Limb (tissue), 2 donors: ENCODE data around the gene OR8B12.

ENCODE experiments used
- DNase-seq, 2 donors: peaks; one replicate each; pipeline ENCODE4 v3.0.0-alpha.2; 2016; ENCODE audit errors: extremely low spot score in 2 of 2

The OR8B12 gene, protein sequence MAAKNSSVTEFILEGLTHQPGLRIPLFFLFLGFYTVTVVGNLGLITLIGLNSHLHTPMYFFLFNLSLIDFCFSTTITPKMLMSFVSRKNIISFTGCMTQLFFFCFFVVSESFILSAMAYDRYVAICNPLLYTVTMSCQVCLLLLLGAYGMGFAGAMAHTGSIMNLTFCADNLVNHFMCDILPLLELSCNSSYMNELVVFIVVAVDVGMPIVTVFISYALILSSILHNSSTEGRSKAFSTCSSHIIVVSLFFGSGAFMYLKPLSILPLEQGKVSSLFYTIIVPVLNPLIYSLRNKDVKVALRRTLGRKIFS

DNA sequence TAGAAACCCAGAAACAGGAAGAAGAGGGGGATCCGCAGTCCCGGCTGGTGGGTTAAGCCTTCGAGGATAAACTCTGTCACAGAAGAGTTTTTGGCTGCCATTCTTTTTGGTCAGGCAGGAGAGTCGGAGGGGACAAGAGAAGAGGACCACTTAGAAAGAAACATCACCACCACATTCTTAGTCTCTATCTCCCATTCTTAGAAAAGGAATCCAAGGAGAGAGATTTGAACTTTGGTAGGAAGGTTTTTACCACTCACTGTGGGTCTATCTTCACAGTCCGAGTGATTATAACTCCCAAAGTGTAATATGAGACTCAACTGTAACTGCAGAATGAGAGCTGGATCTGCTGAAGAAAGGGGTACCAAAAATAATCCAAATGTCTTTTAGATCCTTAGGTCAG lies at the start of gene OR8B12:
Gene OR8B12 (minus strand): TSS at position 101 of the 400 bp plus-strand sequence. CDS start 0 bp downstream, at position 101.
- DNase-seq: no peak

GRCh38 chr11:124592627-124593026 lies 49.2 kb upstream of the OR8B12 start:
- DNase-seq: no peak

DNA sequence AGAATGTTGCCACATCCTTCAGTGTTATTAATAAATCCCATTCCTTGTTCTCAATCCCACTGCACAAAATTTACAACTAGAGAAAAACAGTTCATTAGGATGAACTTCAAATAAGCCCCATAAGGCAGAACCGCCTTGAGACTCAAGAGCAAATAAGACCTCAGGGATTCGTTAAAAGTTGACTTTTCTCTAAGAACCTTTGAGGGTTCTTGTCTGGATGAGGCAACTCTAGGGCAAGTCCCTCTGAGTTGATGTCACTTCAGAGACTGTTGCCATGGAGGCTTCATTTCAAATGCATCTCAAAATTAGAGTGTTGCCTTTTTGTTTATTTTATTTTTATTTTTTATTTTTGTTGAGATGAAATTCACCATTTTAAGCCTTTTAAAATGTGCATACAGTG lies 48.0 kb upstream of the OR8B12 start:
- no peak for DNase-seq

- peak; percentile 73 for DNase-seq
Measured at GRCh38 chr11:124586238-124586860, 42.9 kb upstream of the OR8B12 start.

GRCh38 chr11:124584681-124585372 lies 41.4 kb upstream of the OR8B12 start:
- DNase-seq: no peak

DNA sequence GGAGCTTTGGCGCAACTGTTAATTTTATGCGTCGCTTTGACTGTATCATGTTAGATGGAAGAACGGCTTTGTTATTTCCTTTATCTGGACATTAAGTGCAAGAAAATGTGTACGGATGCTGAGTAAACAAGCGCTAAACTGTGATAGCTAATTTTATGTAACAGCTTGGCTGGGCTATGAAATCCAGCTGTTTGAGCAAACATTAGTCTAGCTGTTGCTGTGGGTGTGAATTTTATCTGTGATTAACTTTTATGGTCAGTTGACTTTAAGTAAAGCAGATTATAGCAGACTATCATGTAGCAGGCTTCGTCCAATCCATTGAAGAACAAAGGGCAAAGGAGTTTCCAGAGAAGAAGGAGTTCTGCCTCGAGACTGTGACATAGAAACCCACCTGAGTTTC lies 40.3 kb upstream of the OR8B12 start:
- DNase-seq: no peak

- DNase-seq: no peak
Measured at GRCh38 chr11:124582565-124582964, 39.1 kb upstream of the OR8B12 start.

GRCh38 chr11:124581817-124582216 lies 38.4 kb upstream of the OR8B12 start:
- DNase-seq: no peak

DNA sequence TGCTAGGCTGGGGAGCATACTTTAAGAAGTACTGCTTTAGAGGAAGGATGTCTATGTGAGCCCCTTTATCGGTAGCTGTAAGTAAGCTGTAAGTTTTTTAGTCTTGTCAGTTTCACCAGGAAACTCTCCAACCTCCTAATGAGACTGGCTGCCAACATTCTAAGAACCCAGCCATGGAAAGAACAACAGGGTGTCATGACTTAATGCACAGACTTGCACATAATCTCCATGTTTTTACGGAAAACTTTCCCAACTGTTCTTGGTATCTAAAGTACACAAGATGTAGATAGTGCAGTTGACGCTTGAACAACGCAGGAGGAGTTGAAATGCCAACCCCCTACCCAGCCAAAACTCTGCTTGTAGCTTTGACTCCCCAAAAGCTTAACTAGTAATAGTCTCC lies 35.3 kb upstream of the OR8B12 start:
- no peak for DNase-seq

DNA sequence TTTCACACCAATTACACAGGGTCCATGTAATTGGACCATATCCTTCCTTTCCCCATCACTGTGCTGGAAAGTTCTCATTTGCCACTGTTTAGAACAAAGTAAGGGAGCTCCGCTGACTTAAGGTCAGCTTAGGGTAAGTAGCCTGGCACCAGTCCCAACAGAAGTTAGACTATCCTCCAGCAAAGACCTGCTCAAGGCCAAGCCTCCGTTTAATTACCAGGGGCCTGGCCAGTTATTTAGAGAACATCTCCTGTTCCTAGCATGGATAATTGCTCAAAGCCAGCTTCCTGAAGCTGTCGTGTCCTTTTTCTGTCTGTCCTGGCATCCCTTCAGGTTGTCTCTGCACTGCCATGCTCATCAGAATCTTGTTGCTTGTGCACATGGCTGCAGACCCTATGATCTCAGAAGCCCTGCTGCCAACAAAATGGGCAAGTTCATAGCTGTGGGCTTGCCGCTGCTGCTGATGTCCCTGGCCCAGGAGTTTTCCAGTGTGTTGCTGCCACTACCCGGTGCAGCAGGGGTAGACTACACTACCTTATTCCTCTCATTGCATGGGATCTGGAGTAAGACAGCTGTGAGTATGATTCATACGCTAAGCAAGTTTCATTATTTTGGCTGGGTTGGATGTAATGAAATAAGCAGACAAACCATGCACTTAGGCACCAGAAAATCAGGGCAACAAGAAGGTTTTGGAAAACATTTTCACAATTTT lies 34.4 kb upstream of the OR8B12 start:
- DNase-seq: peak in 1 of 2 donors; percentile 7

DNA sequence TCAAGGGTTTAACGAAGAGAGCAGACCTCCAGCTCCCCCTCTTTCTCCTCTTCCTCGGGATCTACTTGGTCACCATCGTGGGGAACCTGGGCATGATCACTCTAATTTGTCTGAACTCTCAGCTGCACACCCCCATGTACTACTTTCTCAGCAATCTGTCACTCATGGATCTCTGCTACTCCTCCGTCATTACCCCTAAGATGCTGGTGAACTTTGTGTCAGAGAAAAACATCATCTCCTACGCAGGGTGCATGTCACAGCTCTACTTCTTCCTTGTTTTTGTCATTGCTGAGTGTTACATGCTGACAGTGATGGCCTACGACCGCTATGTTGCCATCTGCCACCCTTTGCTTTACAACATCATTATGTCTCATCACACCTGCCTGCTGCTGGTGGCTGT lies 26.7 kb upstream of the OR8B12 start:
- DNase-seq: no peak

DNA sequence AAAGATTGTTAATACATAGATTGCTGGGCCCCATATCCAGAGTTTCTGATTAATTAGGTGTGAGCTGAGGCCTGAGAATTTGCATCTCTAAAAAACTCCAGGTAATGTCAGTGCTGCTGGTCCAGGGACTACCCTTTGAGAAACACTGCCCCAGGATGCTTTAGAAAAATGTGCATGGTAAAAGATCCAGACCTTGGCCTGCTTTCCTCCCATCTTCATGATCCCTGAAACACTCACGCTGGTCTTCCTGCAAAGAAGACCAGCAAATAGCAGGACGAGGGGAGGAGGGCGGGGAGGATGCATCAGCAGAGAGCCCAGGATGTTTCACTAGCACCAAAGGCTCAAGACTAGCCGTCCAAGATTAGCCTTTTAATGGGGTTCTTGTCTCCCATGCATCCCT lies 26.2 kb upstream of the OR8B12 start, which contains the start of gene OR8A1:
Gene OR8A1 (plus strand): TSS at position 301 of the 400 bp plus-strand sequence. CDS start 123 bp downstream, outside the sequence.
- DNase-seq: no peak

DNA sequence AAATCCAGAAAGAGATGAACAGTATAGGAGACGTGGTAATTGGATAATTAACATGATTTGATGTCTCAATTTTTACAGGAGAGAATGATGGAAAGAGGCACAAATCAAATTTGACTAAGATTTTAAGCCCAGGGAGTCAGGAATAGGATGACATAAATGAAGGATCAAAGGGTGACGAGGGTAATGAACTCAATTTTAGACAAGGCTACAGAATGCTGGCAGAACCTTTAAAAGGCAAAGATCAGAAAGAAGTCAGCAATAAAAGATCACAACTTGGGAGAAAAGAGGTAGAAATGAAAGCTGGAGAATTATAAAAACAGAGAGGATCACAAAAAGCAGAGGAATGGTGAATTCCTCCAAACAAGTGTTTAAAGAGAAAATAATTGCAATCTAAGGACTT lies 13.4 kb upstream of the OR8B12 start:
- no peak for DNase-seq

DNA sequence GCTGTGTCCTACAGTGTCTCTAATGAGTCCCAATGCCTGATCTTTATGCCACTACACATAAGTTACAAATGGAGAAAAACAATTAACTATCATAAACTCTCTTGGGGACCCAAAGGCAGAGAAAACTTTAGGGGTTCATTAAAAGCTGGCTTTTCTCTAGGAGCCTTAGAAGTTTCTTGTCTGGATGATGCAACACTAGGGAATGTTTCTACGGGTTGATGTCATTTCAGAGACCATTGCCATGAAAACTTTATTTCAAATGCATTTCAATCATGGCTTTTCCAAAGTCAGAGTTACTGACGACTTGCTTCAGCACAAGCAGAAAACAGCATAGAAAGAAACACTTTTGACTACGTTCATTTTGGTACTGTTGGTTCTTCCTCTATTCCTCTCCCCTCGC lies 8.5 kb upstream of the OR8B12 start:
- no peak for DNase-seq

- DNase-seq: no peak
Measured at GRCh38 chr11:124551189-124551588, 7.7 kb upstream of the OR8B12 start.

- DNase-seq: no peak
Measured at GRCh38 chr11:124543145-124543544, 309 bp downstream of the OR8B12 start.

DNA sequence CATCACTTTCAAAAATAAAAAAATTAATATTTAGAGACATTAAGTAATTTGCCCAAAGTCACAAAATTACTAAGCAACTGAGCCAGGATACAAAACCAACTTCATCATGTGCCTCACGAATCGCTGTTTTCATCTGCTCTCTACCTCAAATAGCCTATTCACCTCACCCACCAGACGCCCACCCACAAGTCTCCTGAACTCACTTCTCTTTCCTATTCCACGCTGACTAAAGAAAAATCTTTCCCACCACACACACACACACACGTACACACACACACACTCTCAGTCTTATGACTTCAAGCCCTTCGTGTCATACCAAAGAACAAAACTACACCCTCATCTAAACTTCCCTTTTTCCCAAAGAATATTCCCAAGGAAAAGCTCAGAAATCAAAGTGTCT lies 2.2 kb downstream of the OR8B12 start:
- DNase-seq: no peak

DNA sequence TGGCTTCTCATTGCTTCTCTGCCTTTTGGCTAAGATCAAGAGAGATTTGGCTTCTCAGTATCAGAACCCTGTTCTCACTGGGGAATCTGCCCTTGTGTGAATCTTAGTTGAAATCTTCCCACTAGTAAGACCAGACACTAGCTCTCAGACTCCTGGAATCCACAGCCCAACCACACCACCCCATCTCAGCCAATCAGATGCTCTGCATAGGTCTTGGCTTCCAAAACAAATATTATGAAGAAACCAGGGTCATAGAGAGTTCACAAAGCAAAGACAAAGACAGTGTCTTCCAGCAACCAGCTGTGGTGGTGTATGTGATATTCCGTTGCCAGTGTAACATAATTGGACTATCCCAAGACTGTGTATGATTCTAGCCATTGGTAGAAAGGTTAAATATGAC lies 5.4 kb downstream of the OR8B12 start:
- DNase-seq: no peak

GRCh38 chr11:124536520-124536919 lies 6.9 kb downstream of the OR8B12 start:
- no peak for DNase-seq

DNA sequence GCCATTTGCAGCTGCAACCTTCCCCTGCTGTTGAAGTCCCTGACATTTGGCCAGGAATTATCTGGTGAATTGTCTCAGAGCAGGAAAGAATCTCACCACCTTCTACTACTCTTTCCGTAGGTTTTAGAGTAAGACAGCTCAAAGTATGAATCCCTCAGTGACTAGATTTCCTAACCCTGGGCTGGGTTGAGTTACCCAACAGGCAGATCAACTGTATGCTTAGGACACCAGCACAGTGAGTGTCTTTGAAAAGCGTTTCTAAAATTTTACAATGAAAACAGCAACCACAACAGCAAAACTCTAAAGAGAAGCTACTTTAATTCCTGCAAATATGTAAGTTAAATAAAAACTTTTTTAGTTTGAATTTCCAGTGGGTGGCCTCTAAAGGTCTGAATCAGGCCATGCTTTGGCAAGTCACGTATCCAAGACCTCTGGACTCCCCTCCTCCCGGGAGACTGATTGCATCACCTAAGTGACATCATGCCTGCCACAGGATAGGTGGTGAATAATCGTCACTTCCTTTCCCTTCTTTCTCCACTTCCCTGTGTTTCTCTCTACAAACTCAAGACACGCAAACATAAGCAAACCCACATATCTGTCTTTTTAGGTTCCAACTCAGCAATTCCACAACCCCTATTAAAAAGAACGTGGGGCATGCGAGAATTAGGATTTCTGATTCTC lies 7.8 kb downstream of the OR8B12 start:
- DNase-seq: no peak

GRCh38 chr11:124534051-124534450 lies 9.4 kb downstream of the OR8B12 start:
- no peak for DNase-seq
